ENCODE data around the gene MBD3. TPM values are rescaled to one million over a fixed set of nuclear protein-coding genes. Genes with fewer than 3 reads are reported as not detected.

MBD3 gene
- total RNA-seq, 1 donor = 73.4 TPM

GRCh38 chr19:1524972-1525325 lies 67.7 kb downstream of the MBD3 start:
- DNase-seq (ENCODE audit: low read depth) = no peak
- no peak overlapping the region for H3K4me3 ChIP-seq (ENCODE audit: low read depth, low read length)
- TF ChIP-seq, protein P1, sequence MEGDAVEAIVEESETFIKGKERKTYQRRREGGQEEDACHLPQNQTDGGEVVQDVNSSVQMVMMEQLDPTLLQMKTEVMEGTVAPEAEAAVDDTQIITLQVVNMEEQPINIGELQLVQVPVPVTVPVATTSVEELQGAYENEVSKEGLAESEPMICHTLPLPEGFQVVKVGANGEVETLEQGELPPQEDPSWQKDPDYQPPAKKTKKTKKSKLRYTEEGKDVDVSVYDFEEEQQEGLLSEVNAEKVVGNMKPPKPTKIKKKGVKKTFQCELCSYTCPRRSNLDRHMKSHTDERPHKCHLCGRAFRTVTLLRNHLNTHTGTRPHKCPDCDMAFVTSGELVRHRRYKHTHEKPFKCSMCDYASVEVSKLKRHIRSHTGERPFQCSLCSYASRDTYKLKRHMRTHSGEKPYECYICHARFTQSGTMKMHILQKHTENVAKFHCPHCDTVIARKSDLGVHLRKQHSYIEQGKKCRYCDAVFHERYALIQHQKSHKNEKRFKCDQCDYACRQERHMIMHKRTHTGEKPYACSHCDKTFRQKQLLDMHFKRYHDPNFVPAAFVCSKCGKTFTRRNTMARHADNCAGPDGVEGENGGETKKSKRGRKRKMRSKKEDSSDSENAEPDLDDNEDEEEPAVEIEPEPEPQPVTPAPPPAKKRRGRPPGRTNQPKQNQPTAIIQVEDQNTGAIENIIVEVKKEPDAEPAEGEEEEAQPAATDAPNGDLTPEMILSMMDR (IDR thresholded peaks at IDR 0.05; ENCODE audit: insufficient read depth, low read depth, low read length) = no peak

DNA sequence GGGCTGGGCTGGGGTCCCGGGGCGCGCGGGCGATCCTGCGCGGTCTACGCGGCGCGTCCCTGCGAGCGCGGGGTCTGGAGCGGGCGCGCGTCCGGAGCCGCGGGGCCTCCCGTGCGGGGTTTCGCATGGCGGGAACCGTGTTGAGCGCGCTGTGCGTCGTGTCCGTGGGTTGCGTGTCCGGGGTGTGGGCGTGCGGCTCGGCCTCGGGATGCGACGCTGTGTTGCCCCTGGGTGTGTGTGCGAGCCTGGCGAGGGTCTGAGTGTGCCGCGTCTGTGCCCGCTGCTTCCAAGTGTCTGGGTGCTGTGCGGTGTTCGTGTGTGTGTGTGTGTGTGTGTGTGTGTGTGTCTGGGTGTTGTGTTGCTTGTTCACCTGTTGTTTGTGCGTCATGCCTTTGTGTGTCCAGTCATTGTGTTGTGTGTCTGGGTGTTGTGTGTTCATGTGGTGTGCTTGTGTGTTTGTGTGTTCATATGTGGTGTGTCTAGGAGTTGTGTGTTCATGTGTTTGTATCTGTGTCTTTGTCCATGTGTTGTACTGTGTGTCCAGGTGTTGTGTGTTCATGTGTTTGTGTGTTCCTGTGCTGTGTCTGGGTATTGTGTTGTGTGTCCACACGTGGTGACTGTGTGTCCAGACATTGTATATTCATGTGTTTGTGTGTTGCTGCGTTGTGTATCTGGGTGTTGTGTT lies 68.2 kb downstream of the MBD3 start:
- no peak for DNase-seq (ENCODE audit: low read depth)
- TF ChIP-seq, protein P1 (IDR thresholded peaks at IDR 0.05; ENCODE audit: insufficient read depth, low read depth, low read length) = no peak

More for the DNA sequence above, 68.2 kb downstream of the MBD3 start:
- H3K4me3 ChIP-seq (ENCODE audit: low read depth, low read length) = no peak overlapping the region

Small RNA genes within 50 kb of the gene (small RNA-seq; reads per million reads assigned to genes)
- gene AC005943.2 = not detected
- gene RN7SL477P = not detected
- not detected for gene RNU6-1223P

Other genes starting within 250 kb of the MBD3 start
- 33.7 and 61.2 TPM in 2 replicates for gene NDUFS7, start 209.0 kb downstream of the MBD3 start, total RNA-seq
- gene GAMT, start 191.3 kb downstream of the MBD3 start, total RNA-seq = 23.3 and 29.6 TPM in 2 replicates
- 54.4 and 61.7 TPM in 2 replicates for gene DAZAP1, start 185.3 kb downstream of the MBD3 start, total RNA-seq
- 346 and 444 TPM in 2 replicates for gene RPS15, start 154.5 kb downstream of the MBD3 start, total RNA-seq
- gene APC2, start 142.7 kb downstream of the MBD3 start, total RNA-seq = 0.32 and 0.43 TPM in 2 replicates
- 29.6 and 32.8 TPM in 2 replicates for gene C19orf25, start 113.7 kb downstream of the MBD3 start, total RNA-seq
- gene PCSK4, start 102.5 kb downstream of the MBD3 start, total RNA-seq = 1.3 and 1.9 TPM in 2 replicates
- gene REEP6, start 101.7 kb downstream of the MBD3 start, total RNA-seq = 0.43 and 0.97 TPM in 2 replicates
- 6.4 and 6.9 TPM in 2 replicates for gene ADAMTSL5, start 79.8 kb downstream of the MBD3 start, total RNA-seq
- gene PLK5, start 68.8 kb downstream of the MBD3 start, total RNA-seq = under 0.01 TPM in 1 of 2 replicates, not detected in the other
- 33.7 and 48.6 TPM in 2 replicates for gene MEX3D, start 24.5 kb downstream of the MBD3 start, total RNA-seq
- 49.3 and 53.5 TPM in 2 replicates for gene UQCR11, start 12.6 kb upstream of the MBD3 start, total RNA-seq
- gene TCF3, start 59.8 kb upstream of the MBD3 start, total RNA-seq = 57.0 and 66.7 TPM in 2 replicates
- gene ONECUT3, start 160.6 kb upstream of the MBD3 start, total RNA-seq = not detected in 2 replicates
- gene ATP8B3, start 219.4 kb upstream of the MBD3 start, total RNA-seq = 0.86 and 1.6 TPM in 2 replicates

All from fibroblast of villous mesenchyme (primary cell).